Inferior parietal cortex (tissue), 1 donor: ENCODE results near the gene HK1.
"Not testable (repeated sequence)": the region's sequence is repeated elsewhere in the genome, so short reads cannot be mapped to it uniquely, and the experiment has no call there.

Experiments used
- DNase-seq: peaks from one replicate; pipeline ENCODE4 v3.0.0-alpha.2; 2016; ENCODE audit errors: extremely low spot score

Gene HK1

GRCh38 chr10:69327463-69328379 lies 49.4 kb downstream of the HK1 start:
- peak; percentile 63 for DNase-seq

- DNase-seq, result no peak
Observed at GRCh38 chr10:69328380-69328735, 50.1 kb downstream of the HK1 start.

- not testable (repeated sequence) for DNase-seq
Observed at GRCh38 chr10:69328888-69329287, 50.6 kb downstream of the HK1 start.

GRCh38 chr10:69329721-69330178 lies 51.5 kb downstream of the HK1 start:
- DNase-seq, result no peak

GRCh38 chr10:69331161-69331560 lies 52.9 kb downstream of the HK1 start:
- no peak for DNase-seq

- DNase-seq, result no peak
Observed at GRCh38 chr10:69332278-69333010, 54.1 kb downstream of the HK1 start.

GRCh38 chr10:69333205-69333604 lies 54.9 kb downstream of the HK1 start:
- DNase-seq, result no peak

- DNase-seq, result not testable (repeated sequence)
Observed at GRCh38 chr10:69333865-69334301, 55.6 kb downstream of the HK1 start.

- DNase-seq, result no peak
Observed at GRCh38 chr10:69334302-69335062, 56.2 kb downstream of the HK1 start.

GRCh38 chr10:69335063-69335587 lies 56.8 kb downstream of the HK1 start:
- DNase-seq, result no peak

- DNase-seq, result no peak
Observed at GRCh38 chr10:69335613-69336012, 57.3 kb downstream of the HK1 start.

GRCh38 chr10:69336952-69337295 lies 58.6 kb downstream of the HK1 start:
- no peak for DNase-seq

GRCh38 chr10:69337296-69338132 lies 59.2 kb downstream of the HK1 start:
- DNase-seq, result no peak

GRCh38 chr10:69338133-69338456 lies 59.8 kb downstream of the HK1 start:
- DNase-seq, result no peak

GRCh38 chr10:69338547-69339450 lies 60.5 kb downstream of the HK1 start:
- no peak for DNase-seq

GRCh38 chr10:69340695-69341094 lies 62.4 kb downstream of the HK1 start:
- no peak for DNase-seq

- no peak for DNase-seq
Observed at GRCh38 chr10:69343905-69344304, 65.6 kb downstream of the HK1 start.

- no peak for DNase-seq
Observed at GRCh38 chr10:69344591-69345252, 66.4 kb downstream of the HK1 start.

GRCh38 chr10:69345402-69345801 lies 67.1 kb downstream of the HK1 start:
- DNase-seq, result no peak
